A549 (cell line): ENCODE results near the gene HAUS8. TPM values are rescaled to one million over a fixed set of nuclear protein-coding genes. Genes with fewer than 3 reads are reported as not detected.
A peak's percentile ranks its signal among the peaks of the same experiment; 100 is the strongest.

Source experiments
- ATAC-seq, 2 experiments: fragments of 200-7000 bp in 1 of 2; fragments of >200 bp in 1 of 2; cut with Nextera tagmentation in 1 of 2; cut with Tn5 transposase in 1 of 2; 3 replicates each; pipeline versions ENCODE4 v1.8.0 to v1.9.1; 2018 to 2020; ENCODE audit warnings: mild to moderate bottlenecking in 1 of 2, moderate library complexity in 1 of 2
- CTCF ChIA-PET: fragments of 300-600 bp; sonication (Branson Sonifier 250); formaldehyde crosslinking; extraction: SDS; loops from one replicate; lab custom pipeline; 2021; ENCODE audit warnings: antibody characterized with exemption, inconsistent platforms; lab: Yijun Ruan, JAX
- POLR2A ChIA-PET: fragments of 350-600 bp; formaldehyde crosslinking; extraction: SDS; loops from one replicate; lab custom pipeline; 2021; ENCODE audit warnings: antibody characterized with exemption, inconsistent platforms; lab: Yijun Ruan, JAX
- DNase-seq, 2 experiments: peaks; one replicate each; pipeline versions ENCODE4 v3.0.0 to v3.0.0-alpha.2; 2011 to 2016; ENCODE audit warnings: low read depth in 1 of 2, low spot score in 1 of 2
- FAIRE-seq: peaks from 2 replicates; lab custom pipeline; 2011; peaks lifted over from hg19 to GRCh38; lab: Jason Lieb, UNC
- H3K27ac ChIP-seq, 2 experiments: fragments of >200 bp; sonication (Bioruptor Twin); formaldehyde crosslinking; 3 replicates each; pipeline ENCODE4 v1.5.1; 2016 to 2017
- H3K4me1 ChIP-seq: fragments of >200 bp; sonication (Bioruptor Twin); formaldehyde crosslinking; 3 replicates; pipeline ENCODE4 v1.6.1; 2016
- H3K4me2 ChIP-seq: fragments of >200 bp; sonication (Bioruptor Twin); formaldehyde crosslinking; 3 replicates; pipeline ENCODE4 v1.6.1; 2016
- H3K4me3 ChIP-seq: fragments of >200 bp; sonication (Bioruptor Twin); formaldehyde crosslinking; 3 replicates; pipeline ENCODE4 v1.5.1; 2016
- H3K9me3 ChIP-seq: fragments of >200 bp; sonication (Bioruptor Twin); formaldehyde crosslinking; 3 replicates; pipeline ENCODE4 v1.6.1; 2016
- BHLHE40 ChIP-seq: IDR thresholded peaks from 2 replicates; pipeline ENCODE4 v1.6.1; 2012; ENCODE audit warnings: low read depth, low read length, inconsistent platforms
- CBX8 ChIP-seq: fragments of 200-600 bp; sonication (generic); IDR thresholded peaks from 2 replicates; pipeline ENCODE4 v1.6.1; 2016
- CEBPB ChIP-seq, 2 experiments: fragments of >200 bp in 1 of 2; sonication (Bioruptor Twin) in 1 of 2; formaldehyde crosslinking in 1 of 2; IDR thresholded peaks; 2 replicates each; pipeline ENCODE4 v1.6.1; 2012 to 2016
- CHD2 ChIP-seq: fragments of 150-350 bp; IDR thresholded peaks from 2 replicates; pipeline ENCODE4 v1.6.1; 2014; ENCODE audit warnings: low read length; ENCODE audit not compliant: partially characterized antibody
- EHF ChIP-seq: fragments of 250-450 bp; sonication (Bioruptor Pico); IDR thresholded peaks from 2 replicates; pipeline ENCODE4 v1.5.0; 2020; ENCODE audit warnings: mild to moderate bottlenecking
- ESRRA ChIP-seq: fragments of 150-350 bp; IDR thresholded peaks from 2 replicates; pipeline ENCODE4 v1.6.1; 2014; ENCODE audit warnings: mild to moderate bottlenecking, low read length, borderline replicate concordance
- FOSB ChIP-seq: fragments of 250-450 bp; sonication (Bioruptor Pico); IDR thresholded peaks from 2 replicates; pipeline ENCODE4 v1.5.0; 2020; ENCODE audit warnings: mild to moderate bottlenecking, moderate library complexity
- FOXS1 ChIP-seq: fragments of 250-450 bp; sonication (Bioruptor Pico); IDR thresholded peaks from 2 replicates; pipeline ENCODE4 v1.5.0; 2020; ENCODE audit warnings: mild to moderate bottlenecking, moderate library complexity
- GATA3 ChIP-seq: IDR thresholded peaks from 2 replicates; pipeline ENCODE4 v1.6.1; 2012; ENCODE audit warnings: borderline replicate concordance
- HOXB5 ChIP-seq: fragments of 250-450 bp; sonication (Bioruptor Pico); IDR thresholded peaks from 2 replicates; pipeline ENCODE4 v1.5.0; 2020; ENCODE audit warnings: mild to moderate bottlenecking, moderate library complexity
- JUNB ChIP-seq: fragments of >200 bp; sonication (Bioruptor Twin); formaldehyde crosslinking; IDR thresholded peaks from 2 replicates; pipeline ENCODE4 v1.6.1; 2016
- KDM1A ChIP-seq: fragments of 200-600 bp; sonication (generic); IDR thresholded peaks from 2 replicates; pipeline ENCODE4 v1.6.1; 2016; ENCODE audit warnings: low read depth, mild to moderate bottlenecking
- MAFK ChIP-seq: fragments of 450-650 bp; IDR thresholded peaks from 2 replicates; pipeline ENCODE4 v1.6.1; 2014; ENCODE audit not compliant: partially characterized antibody
- NFE2L2 ChIP-seq: fragments of 150-350 bp; conservative IDR thresholded peaks from 2 replicates; pipeline ENCODE4 v1.6.1; 2014; ENCODE audit warnings: low read length
- POLR2A ChIP-seq: IDR thresholded peaks from 2 replicates; pipeline ENCODE4 v1.6.1; 2012; ENCODE audit warnings: mild to moderate bottlenecking, low read length
- SMC3 ChIP-seq: fragments of >200 bp; sonication (Bioruptor Twin); formaldehyde crosslinking; IDR thresholded peaks from 3 replicates; pipeline ENCODE4 v1.6.1; 2018; ENCODE audit warnings: inconsistent platforms
- SREBF2 ChIP-seq: fragments of 450-650 bp; IDR thresholded peaks from 2 replicates; pipeline ENCODE4 v1.6.1; 2014; ENCODE audit warnings: mild to moderate bottlenecking, moderate library complexity
- ZFP36 ChIP-seq: fragments of 450-650 bp; IDR thresholded peaks from 2 replicates; pipeline ENCODE4 v1.6.1; 2014; ENCODE audit warnings: borderline replicate concordance; ENCODE audit not compliant: partially characterized antibody
- WGBS: methylation state at CpG from one replicate; pipeline ENCODE4 v1.1.6; 2017; ENCODE audit errors: missing lambda C conversion rate; 5-methylcytosine and 5-hydroxymethylcytosine counted together
- polyA plus RNA-seq, 4 experiments: library from polyadenylated mRNA; depleted of rRNA in 3 of 4; stranded (reverse); fragments of >200 nt; fragmentation: RNase III in 1 of 4; extraction: RNeasy Plus Mini Kit Qiagen cat#74134 plus additional on column Dnase treatment in 1 of 4; gene quantifications; 2 replicates in 3 of 4; 3 replicates in 1 of 4; pipeline ENCODE4 v1.2.3, GENCODE V29; 2011 to 2017
- TF ChIP-seq, protein P1 (sequence below): IDR thresholded peaks from 2 replicates; pipeline ENCODE4 v1.6.1; 2012; ENCODE audit warnings: low read depth, borderline replicate concordance
- TF ChIP-seq, protein P2 (sequence below): fragments of 250-450 bp; sonication (Bioruptor Pico); IDR thresholded peaks from 2 replicates; pipeline ENCODE4 v1.5.0; 2020; ENCODE audit warnings: low read depth, mild to moderate bottlenecking, moderate library complexity
- TF ChIP-seq, protein P3 (sequence below): fragments of >200 bp; sonication (Bioruptor Twin); formaldehyde crosslinking; IDR thresholded peaks from 3 replicates; pipeline ENCODE4 v1.5.1; 2016

Gene HAUS8
- polyA plus RNA-seq, 2 of the 4 experiments (the other 2 are of a cell fraction) = 15.1 to 16.2 TPM

DNA sequence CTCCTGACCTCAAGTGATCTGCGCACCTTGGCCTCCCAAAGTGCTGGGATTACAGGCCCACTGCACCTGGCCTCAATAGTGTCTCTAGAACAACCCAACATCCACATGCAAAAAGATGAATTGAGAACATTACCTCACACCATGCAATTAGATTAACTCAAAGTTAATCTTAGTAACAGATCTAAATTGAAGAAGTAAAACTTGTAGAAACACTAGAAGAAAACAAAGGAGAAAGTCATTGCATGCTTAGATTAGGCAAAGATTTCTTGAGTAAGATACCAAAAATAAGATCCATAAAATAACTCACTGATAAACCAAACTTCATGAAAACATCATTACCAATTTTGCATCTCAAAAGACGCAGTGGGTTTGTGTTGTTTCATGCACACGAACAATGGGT, 51.4 kb downstream of the HAUS8 start:
- Histone ChIP-seq H3K4me1 (no peaks in the 10 kb centered on the region), H3K4me2 (no peak overlapping the region), H3K4me3 (no peak overlapping the region), H3K27ac (no peak overlapping the region), H3K9me3 (no peaks in the 10 kb centered on the region)
- FAIRE-seq = no peak
- no peak for ATAC-seq
- CTCF ChIA-PET = no interaction called here
- 83% methylated on average over 2 of the region's 3 CpGs for WGBS
- TF ChIP-seq CBX8 = no peak
- TF ChIP-seq MAFK = no peak
- no peak for TF ChIP-seq KDM1A
- no peak for TF ChIP-seq HOXB5 (CRISPR knock-in tag)
- no peak for TF ChIP-seq GATA3
- DNase-seq = no peak
- POLR2A ChIA-PET = no interaction called here

DNA sequence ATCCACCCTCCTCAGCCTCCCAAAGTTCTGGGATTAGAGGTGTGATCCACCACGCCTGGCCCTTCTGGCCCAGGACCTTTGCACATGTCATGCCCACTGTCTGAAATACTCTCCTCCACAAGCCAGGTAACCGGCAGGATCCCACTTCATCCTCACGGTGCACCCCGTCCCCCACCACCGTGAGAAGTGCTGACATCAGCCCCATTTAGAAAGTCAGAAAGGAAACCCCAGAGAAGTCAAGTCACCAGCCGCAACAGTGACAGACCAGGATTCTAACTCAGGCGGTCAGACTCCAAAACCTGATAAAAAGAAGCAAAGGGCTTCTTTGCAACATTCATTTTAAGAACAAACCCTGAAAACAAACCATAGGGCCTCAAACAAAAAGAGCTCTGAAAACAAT, 52.5 kb downstream of the HAUS8 start:
- no peak overlapping the region for H3K4me2 ChIP-seq
- no peak overlapping the region for H3K4me3 ChIP-seq
- DNase-seq = no peak
- no peak for TF ChIP-seq CHD2
- TF ChIP-seq ESRRA = no peak
- no peak for TF ChIP-seq BHLHE40
- no peak for TF ChIP-seq JUNB
- TF ChIP-seq, protein P1, sequence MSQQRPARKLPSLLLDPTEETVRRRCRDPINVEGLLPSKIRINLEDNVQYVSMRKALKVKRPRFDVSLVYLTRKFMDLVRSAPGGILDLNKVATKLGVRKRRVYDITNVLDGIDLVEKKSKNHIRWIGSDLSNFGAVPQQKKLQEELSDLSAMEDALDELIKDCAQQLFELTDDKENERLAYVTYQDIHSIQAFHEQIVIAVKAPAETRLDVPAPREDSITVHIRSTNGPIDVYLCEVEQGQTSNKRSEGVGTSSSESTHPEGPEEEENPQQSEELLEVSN = no peak
- no peak for TF ChIP-seq ZFP36
- TF ChIP-seq MAFK = peak; percentile 19
- TF ChIP-seq, protein P2, sequence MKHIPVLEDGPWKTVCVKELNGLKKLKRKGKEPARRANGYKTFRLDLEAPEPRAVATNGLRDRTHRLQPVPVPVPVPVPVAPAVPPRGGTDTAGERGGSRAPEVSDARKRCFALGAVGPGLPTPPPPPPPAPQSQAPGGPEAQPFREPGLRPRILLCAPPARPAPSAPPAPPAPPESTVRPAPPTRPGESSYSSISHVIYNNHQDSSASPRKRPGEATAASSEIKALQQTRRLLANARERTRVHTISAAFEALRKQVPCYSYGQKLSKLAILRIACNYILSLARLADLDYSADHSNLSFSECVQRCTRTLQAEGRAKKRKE (CRISPR knock-in tag) = no peak
- TF ChIP-seq, protein P3, sequence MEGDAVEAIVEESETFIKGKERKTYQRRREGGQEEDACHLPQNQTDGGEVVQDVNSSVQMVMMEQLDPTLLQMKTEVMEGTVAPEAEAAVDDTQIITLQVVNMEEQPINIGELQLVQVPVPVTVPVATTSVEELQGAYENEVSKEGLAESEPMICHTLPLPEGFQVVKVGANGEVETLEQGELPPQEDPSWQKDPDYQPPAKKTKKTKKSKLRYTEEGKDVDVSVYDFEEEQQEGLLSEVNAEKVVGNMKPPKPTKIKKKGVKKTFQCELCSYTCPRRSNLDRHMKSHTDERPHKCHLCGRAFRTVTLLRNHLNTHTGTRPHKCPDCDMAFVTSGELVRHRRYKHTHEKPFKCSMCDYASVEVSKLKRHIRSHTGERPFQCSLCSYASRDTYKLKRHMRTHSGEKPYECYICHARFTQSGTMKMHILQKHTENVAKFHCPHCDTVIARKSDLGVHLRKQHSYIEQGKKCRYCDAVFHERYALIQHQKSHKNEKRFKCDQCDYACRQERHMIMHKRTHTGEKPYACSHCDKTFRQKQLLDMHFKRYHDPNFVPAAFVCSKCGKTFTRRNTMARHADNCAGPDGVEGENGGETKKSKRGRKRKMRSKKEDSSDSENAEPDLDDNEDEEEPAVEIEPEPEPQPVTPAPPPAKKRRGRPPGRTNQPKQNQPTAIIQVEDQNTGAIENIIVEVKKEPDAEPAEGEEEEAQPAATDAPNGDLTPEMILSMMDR = no peak
- TF ChIP-seq, all 56 proteins: peak for 1
- ATAC-seq (no peak), FAIRE-seq (no peak)
- Histone ChIP-seq H3K4me1 (no peaks in the 10 kb centered on the region), H3K9me3 (no peaks in the 10 kb centered on the region), H3K27ac (no peak overlapping the region)
- CTCF ChIA-PET = no interaction called here
- POLR2A ChIA-PET = no interaction called here
- WGBS = 61% methylated on average over 7 of the region's 7 CpGs

DNA sequence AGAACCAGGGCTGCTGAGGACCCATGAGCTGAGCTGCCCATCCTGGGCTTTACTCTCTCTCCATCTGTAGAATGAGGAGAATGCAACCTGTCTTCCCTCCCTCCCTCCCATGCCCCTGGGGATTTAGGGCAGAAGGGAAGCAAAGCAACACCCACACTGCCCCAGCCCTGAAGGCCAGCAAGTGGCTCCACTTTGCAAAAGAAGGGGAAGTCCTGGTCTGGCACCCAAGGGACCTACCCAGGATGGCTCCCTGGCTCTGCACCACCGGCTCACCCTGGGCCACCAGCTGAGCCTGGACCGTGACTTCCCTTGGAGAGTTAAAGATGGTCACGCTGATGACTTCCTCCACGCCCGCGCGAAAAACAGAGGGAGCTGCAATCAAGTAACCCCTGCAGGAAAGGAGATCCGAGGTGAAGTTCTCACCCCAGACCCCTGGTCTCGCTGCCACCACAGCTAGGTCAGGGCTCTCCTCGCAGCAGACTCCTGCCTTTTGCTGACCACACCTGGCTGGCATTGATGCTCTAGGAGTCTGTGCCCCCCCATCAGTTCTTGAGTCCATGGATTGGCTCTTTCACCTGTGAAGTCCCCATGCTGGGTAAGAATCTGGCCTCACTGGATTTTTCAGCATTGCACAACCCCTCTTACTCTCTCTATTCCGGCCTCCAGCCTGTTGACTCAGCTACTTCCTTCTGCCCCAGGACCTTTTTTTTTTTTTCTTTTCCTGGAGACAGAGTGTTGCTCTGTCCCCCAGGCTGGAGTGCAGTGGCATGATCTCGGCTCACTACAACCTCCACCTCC, 53.3 kb downstream of the HAUS8 start:
- CTCF ChIA-PET = no interaction called here
- no peaks in the 10 kb centered on the region for H3K9me3 ChIP-seq
- H3K4me2 ChIP-seq = no peak overlapping the region
- TF ChIP-seq FOSB (CRISPR knock-in tag) (no peak), CEBPB (IDR thresholded peaks at IDR 0.05) (peak in 1 of 2 experiments; percentile 41; a peak in 1 of 4 replicates)
- no peak overlapping the region for H3K4me3 ChIP-seq
- FAIRE-seq = no peak
- DNase-seq = no peak
- POLR2A ChIA-PET = no interaction called here
- no peak for ATAC-seq
- 81% methylated on average over 9 of the region's 12 CpGs for WGBS
- no peak overlapping the region for H3K27ac ChIP-seq
- H3K4me1 ChIP-seq = no peaks in the 10 kb centered on the region

DNA sequence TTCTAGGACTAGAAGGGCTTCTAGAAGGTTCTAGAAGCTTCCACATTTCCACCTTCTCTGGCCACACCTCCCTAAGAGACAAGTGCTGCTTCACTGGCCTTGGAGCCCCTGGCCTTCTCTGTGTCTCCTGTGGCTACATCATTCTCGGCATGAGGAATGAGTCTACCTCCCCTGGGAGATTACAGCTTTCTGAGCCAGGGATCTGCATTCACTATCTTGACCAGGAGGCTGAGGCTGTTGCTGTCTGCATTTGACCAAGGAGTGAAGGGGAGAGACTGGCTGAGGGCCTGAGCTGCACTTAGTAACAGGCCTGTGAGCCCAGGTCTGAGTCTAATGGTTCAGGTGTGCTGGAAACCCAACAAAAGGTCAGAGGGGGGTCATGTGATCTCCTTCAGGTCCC, 53.9 kb downstream of the HAUS8 start:
- DNase-seq (no peak), ATAC-seq (no peak), FAIRE-seq (no peak)
- POLR2A ChIA-PET = no interaction called here
- WGBS = 100% methylated on average over 1 of the region's 1 CpG
- Histone ChIP-seq H3K9me3 (no peaks in the 10 kb centered on the region), H3K4me2 (no peak overlapping the region), H3K4me1 (no peaks in the 10 kb centered on the region), H3K4me3 (no peak overlapping the region), H3K27ac (no peak overlapping the region)
- no peak for TF ChIP-seq NFE2L2
- no peak for TF ChIP-seq SREBF2
- TF ChIP-seq EHF = no peak
- no peak for TF ChIP-seq FOXS1 (CRISPR knock-in tag)
- no peak for TF ChIP-seq POLR2A
- TF ChIP-seq SMC3 = no peak
- TF ChIP-seq, protein P1 = no peak
- CTCF ChIA-PET = no interaction called here
